ENCODE data around the gene TAP2.
A peak's percentile ranks its signal among the peaks of the same experiment; 100 is the strongest.

The TAP2 gene

DNA sequence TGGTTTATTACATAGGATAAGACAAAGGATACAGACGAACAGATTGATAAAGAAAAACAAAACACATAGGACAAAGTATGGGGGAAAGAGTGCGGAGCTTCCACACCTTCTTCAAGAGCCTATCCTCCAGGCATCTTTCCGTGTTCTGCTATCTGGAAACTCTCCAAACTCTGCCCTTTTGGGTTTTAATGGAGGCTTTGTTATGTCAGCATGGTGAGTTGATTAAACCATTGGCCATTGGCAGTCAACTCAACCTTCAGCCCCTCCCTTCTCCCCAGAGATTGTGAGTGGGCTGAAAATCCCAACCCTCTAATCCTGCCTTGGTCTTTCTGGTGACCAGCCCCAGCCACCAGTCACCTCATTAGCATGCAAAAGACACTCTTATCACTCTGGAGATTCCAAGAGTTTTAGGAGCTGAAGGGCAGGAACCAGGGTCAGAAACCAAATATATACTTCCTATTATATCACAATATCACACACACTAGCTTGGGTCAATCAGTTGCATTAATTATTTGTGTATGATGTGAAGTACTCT, 45.6 kb downstream of the TAP2 start:
- no peak overlapping the region for H3K4me3 ChIP-seq (ENCODE audit: low read length)
- no peak for DNase-seq (ENCODE audit: low read depth)
- TF ChIP-seq, protein P1, sequence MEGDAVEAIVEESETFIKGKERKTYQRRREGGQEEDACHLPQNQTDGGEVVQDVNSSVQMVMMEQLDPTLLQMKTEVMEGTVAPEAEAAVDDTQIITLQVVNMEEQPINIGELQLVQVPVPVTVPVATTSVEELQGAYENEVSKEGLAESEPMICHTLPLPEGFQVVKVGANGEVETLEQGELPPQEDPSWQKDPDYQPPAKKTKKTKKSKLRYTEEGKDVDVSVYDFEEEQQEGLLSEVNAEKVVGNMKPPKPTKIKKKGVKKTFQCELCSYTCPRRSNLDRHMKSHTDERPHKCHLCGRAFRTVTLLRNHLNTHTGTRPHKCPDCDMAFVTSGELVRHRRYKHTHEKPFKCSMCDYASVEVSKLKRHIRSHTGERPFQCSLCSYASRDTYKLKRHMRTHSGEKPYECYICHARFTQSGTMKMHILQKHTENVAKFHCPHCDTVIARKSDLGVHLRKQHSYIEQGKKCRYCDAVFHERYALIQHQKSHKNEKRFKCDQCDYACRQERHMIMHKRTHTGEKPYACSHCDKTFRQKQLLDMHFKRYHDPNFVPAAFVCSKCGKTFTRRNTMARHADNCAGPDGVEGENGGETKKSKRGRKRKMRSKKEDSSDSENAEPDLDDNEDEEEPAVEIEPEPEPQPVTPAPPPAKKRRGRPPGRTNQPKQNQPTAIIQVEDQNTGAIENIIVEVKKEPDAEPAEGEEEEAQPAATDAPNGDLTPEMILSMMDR (IDR thresholded peaks at IDR 0.05; ENCODE audit: insufficient read depth, low read depth, low read length, missing control alignments): no peak

DNA sequence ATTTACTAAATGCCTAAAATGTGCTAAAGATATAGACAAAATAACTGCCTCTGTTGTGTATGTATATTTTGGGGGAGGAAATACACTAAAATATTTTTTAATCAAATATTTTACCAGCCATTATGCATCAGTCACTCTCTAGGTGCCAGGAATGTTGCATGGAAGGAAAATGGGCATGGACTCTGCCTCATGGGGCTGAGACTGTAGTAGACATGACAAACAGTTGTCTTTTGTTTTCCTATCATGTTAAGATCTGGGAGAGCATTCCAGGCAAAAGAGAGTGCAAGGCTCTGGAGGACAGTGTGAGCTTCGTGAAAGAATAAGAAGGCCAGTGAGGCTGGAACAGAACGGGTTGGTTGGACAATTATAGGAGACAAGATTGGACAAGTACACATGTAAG, 48.2 kb downstream of the TAP2 start:
- TF ChIP-seq, protein P1 (IDR thresholded peaks at IDR 0.05; ENCODE audit: insufficient read depth, low read depth, low read length, missing control alignments): no peak
- H3K4me3 ChIP-seq (ENCODE audit: low read length): no peak overlapping the region
- peak; percentile 70 for DNase-seq (ENCODE audit: low read depth)
